Measurements from ENCODE around the gene WNT7B.

- TF ChIP-seq CTCF (conservative IDR thresholded peaks at IDR 0.05) (no peak), EZH2 (IDR thresholded peaks at IDR 0.05; ENCODE audit: low read depth) (no peak)
These were observed 48.1 kb downstream of the WNT7B start for GRCh38 chr22:45928726-45929368.

All from PC-9 (cell line).